Fibroblast of mammary gland (primary cell): ENCODE results near the gene PRSS38.

Source experiments
- DNase-seq: peaks from one replicate; pipeline ENCODE4 v3.0.0-alpha.2; 2010; ENCODE audit warnings: low read depth
- H3K4me3 ChIP-seq: 2 replicates; pipeline ENCODE4 v1.5.1; 2011; ENCODE audit warnings: low read depth, mild to moderate bottlenecking, low read length, moderate library complexity; ENCODE audit not compliant: control insufficient read depth
- CTCF ChIP-seq: conservative IDR thresholded peaks from 2 replicates; pipeline ENCODE4 v1.5.1; 2011; ENCODE audit warnings: low read depth, low read length, inconsistent platforms; ENCODE audit not compliant: control insufficient read depth, insufficient read depth

The PRSS38 gene

GRCh38 chr1:227892489-227893299 is 77.2 kb downstream of the PRSS38 start:
- no peak overlapping the region for H3K4me3 ChIP-seq
- DNase-seq: no peak
- TF ChIP-seq CTCF: no peak

GRCh38 chr1:227893300-227893948 is 77.9 kb downstream of the PRSS38 start:
- no peak overlapping the region for H3K4me3 ChIP-seq
- no peak for TF ChIP-seq CTCF
- DNase-seq: no peak

- no peak for DNase-seq
- no peak for TF ChIP-seq CTCF
- H3K4me3 ChIP-seq: no peak overlapping the region
Measured at GRCh38 chr1:227893949-227894721, 78.7 kb downstream of the PRSS38 start.

- TF ChIP-seq CTCF: no peak
- no peak for DNase-seq
- H3K4me3 ChIP-seq: no peak overlapping the region
Measured at GRCh38 chr1:227894831-227895451, 79.5 kb downstream of the PRSS38 start.
